Measurements from ENCODE around the gene ZNF784.

- TF ChIP-seq CTCF (IDR thresholded peaks at IDR 0.05) (no peak), POLR2A (IDR thresholded peaks at IDR 0.05) (no peak)
Observed at GRCh38 chr19:55593096-55593772, 31.1 kb downstream of the ZNF784 start.
